K562 (cell line): ENCODE measurements around the gene CSNK1G2. TPM values are rescaled to one million over a fixed set of nuclear protein-coding genes. Genes with fewer than 3 reads are reported as not detected.

Source experiments
- ATAC-seq: fragments of 200-7000 bp; cut with Tn5 transposase; 3 replicates; pipeline ENCODE4 v1.9.1; 2020; ENCODE audit warnings: moderate library complexity
- BruUV-seq: library from RNA; stranded (reverse); fragments of 400-500 nt; replicated peaks from 2 replicates; lab custom pipeline; 2021; lab: Mats Ljungman, UMichigan
- CTCF ChIA-PET: fragments of 300-600 bp; formaldehyde crosslinking; extraction: SDS; loops from one replicate; lab custom pipeline; 2021; ENCODE audit warnings: low intra/inter-chr PET ratio; lab: Yijun Ruan, JAX
- POLR2A ChIA-PET: fragments of 300-600, 350-650 bp; sonication (Branson Sonifier 250); formaldehyde crosslinking; extraction: SDS; loops from one replicate; lab custom pipeline; 2021; ENCODE audit warnings: antibody characterized with exemption, inconsistent platforms; lab: Yijun Ruan, JAX
- DNase-seq, 4 experiments: peaks; one replicate each; pipeline versions ENCODE4 v3.0.0 to v3.0.0-alpha.2; 2011 to 2018; ENCODE audit warnings: low spot score in 3 of 4, mixed read lengths in 3 of 4; ENCODE audit errors: extremely low read depth in 1 of 4
- FAIRE-seq: peaks from 2 replicates; lab custom pipeline; 2011; peaks lifted over from hg19 to GRCh38; lab: Jason Lieb, UNC
- H2AFZ ChIP-seq: 2 replicates; pipeline ENCODE4 v1.6.0; 2011; ENCODE audit warnings: low read depth, low read length, control low read depth, inconsistent platforms
- H3K27ac ChIP-seq: fragments of 200-600 bp; 3 replicates; pipeline ENCODE4 v1.8.0; 2011; ENCODE audit warnings: low read depth, mild to moderate bottlenecking, control low read depth, inconsistent platforms, low read length, moderate library complexity, mixed read lengths; ENCODE audit errors: extremely low read depth
- H3K27me3 ChIP-seq, 2 experiments: fragments of 300-600 bp in 1 of 2; 2 replicates in 1 of 2; 3 replicates in 1 of 2; pipeline versions ENCODE4 v1.6.0 to v1.8.0; 2011; ENCODE audit warnings: inconsistent platforms in 2 of 2, low read length in 2 of 2, mild to moderate bottlenecking in 1 of 2, mixed read lengths in 1 of 2, moderate library complexity in 1 of 2; ENCODE audit not compliant: control insufficient read depth in 2 of 2, insufficient read depth in 2 of 2
- H3K36me3 ChIP-seq: fragments of 300-600 bp; 3 replicates; pipeline ENCODE4 v1.8.0; 2011; ENCODE audit warnings: mild to moderate bottlenecking, low read length, inconsistent platforms; ENCODE audit not compliant: control insufficient read depth, insufficient read depth
- H3K4me1 ChIP-seq, 2 experiments: fragments of 200-600 bp in 1 of 2; replicated peaks in 1 of 2; 2 replicates in 1 of 2; 3 replicates in 1 of 2; pipeline versions ENCODE4 v1.5.1 to v1.8.0; 2011; ENCODE audit warnings: inconsistent platforms in 2 of 2, low read length in 2 of 2, mild to moderate bottlenecking in 1 of 2, mixed read lengths in 1 of 2, moderate library complexity in 1 of 2; ENCODE audit not compliant: control insufficient read depth in 2 of 2, insufficient read depth in 2 of 2
- H3K4me2 ChIP-seq: 2 replicates; pipeline ENCODE4 v1.6.1; 2011; ENCODE audit warnings: low read length, control low read depth, inconsistent platforms, mixed read lengths; ENCODE audit not compliant: insufficient read depth
- H3K4me3 ChIP-seq: fragments of 200-600 bp; sonication (generic), shearing (Covaris generic); 2 replicates; pipeline ENCODE4 v1.5.1; 2016; ENCODE audit warnings: control low read depth, inconsistent platforms
- H3K79me2 ChIP-seq: fragments of 200-600 bp; 3 replicates; pipeline ENCODE4 v1.8.0; 2011; ENCODE audit warnings: low read length, inconsistent platforms; ENCODE audit not compliant: control insufficient read depth, insufficient read depth
- H3K9ac ChIP-seq, 2 experiments: 2 replicates each; pipeline versions ENCODE4 v1.6.0 to v1.6.1; 2011; ENCODE audit warnings: low read depth in 2 of 2, low read length in 2 of 2, control low read depth in 1 of 2, inconsistent platforms in 1 of 2, mild to moderate bottlenecking in 1 of 2, mixed read lengths in 1 of 2; ENCODE audit not compliant: insufficient read depth in 1 of 2
- H3K9me1 ChIP-seq: one replicate; pipeline ENCODE4 v1.6.0; 2011; ENCODE audit warnings: inconsistent platforms, mild to moderate bottlenecking, low read length, moderate library complexity; ENCODE audit not compliant: control insufficient read depth, insufficient read depth
- H3K9me3 ChIP-seq: replicated peaks from 2 replicates; pipeline ENCODE4 v1.5.1; 2011; ENCODE audit warnings: low read depth, low read length, inconsistent platforms; ENCODE audit not compliant: control insufficient read depth, insufficient read depth
- H4K20me1 ChIP-seq: replicated peaks from 2 replicates; pipeline ENCODE4 v1.6.1; 2011; ENCODE audit warnings: low read length, inconsistent platforms, mixed read lengths; ENCODE audit not compliant: control insufficient read depth, insufficient read depth
- ARNT ChIP-seq, 2 experiments: fragments of 450-650 bp; IDR thresholded peaks; 2 replicates each; pipeline ENCODE4 v1.6.1; 2016; ENCODE audit warnings: mild to moderate bottlenecking in 1 of 2
- CBFA2T2 ChIP-seq: fragments of 450-650 bp; conservative IDR thresholded peaks from 2 replicates; pipeline ENCODE4 v1.6.1; 2017; ENCODE audit warnings: mild to moderate bottlenecking
- CBX1 ChIP-seq: sonication (generic); IDR thresholded peaks from 2 replicates; pipeline ENCODE4 v1.6.1; 2016; ENCODE audit warnings: antibody characterized with exemption, low read depth, mild to moderate bottlenecking
- CBX3 ChIP-seq, 2 experiments: IDR thresholded peaks; 1 replicate in 1 of 2; 2 replicates in 1 of 2; pipeline ENCODE4 v1.6.1; 2012; ENCODE audit warnings: inconsistent platforms in 2 of 2, low read length in 2 of 2, borderline replicate concordance in 1 of 2, control low read depth in 1 of 2
- CREM ChIP-seq: IDR thresholded peaks from 2 replicates; pipeline ENCODE4 v1.6.1; 2014; ENCODE audit warnings: antibody characterized with exemption, low read depth
- DPF2 ChIP-seq: fragments of 450-650 bp; IDR thresholded peaks from 2 replicates; pipeline ENCODE4 v1.6.1; 2016
- ESRRA ChIP-seq: fragments of 450-650 bp; IDR thresholded peaks from 2 replicates; pipeline ENCODE4 v1.6.1; 2014; ENCODE audit warnings: low read depth, mild to moderate bottlenecking, moderate library complexity, borderline replicate concordance
- ETV1 ChIP-seq: fragments of 450-650 bp; conservative IDR thresholded peaks from 2 replicates; pipeline ENCODE4 v1.6.1; 2016; ENCODE audit warnings: missing genetic modification characterization, control low read depth, low read depth, missing compliant biosample characterization
- JUND ChIP-seq, 2 experiments: IDR thresholded peaks; 2 replicates in 1 of 2; 3 replicates in 1 of 2; pipeline ENCODE4 v1.6.1; 2011; ENCODE audit warnings: borderline replicate concordance in 2 of 2, low read depth in 2 of 2, low read length in 2 of 2, improper control_type of control experiment in 1 of 2, missing biosample characterization in 1 of 2, missing genetic modification characterization in 1 of 2, missing genetic modification reagents in 1 of 2
- L3MBTL2 ChIP-seq: fragments of 450-650 bp; IDR thresholded peaks from 2 replicates; pipeline ENCODE4 v1.6.1; 2016; ENCODE audit warnings: mild to moderate bottlenecking, moderate library complexity
- MEIS2 ChIP-seq: fragments of 450-650 bp; IDR thresholded peaks from 2 replicates; pipeline ENCODE4 v1.6.1; 2014; ENCODE audit warnings: mild to moderate bottlenecking; ENCODE audit not compliant: partially characterized antibody
- MTA3 ChIP-seq: fragments of 450-650 bp; formaldehyde crosslinking; IDR thresholded peaks from 2 replicates; pipeline ENCODE4 v1.6.1; 2017; ENCODE audit warnings: mild to moderate bottlenecking, borderline replicate concordance
- PHB ChIP-seq: fragments of 250-450 bp; sonication (Bioruptor Pico); IDR thresholded peaks from 2 replicates; pipeline ENCODE4 v1.5.0; 2021
- ZBTB17 ChIP-seq: fragments of 450-650 bp; formaldehyde crosslinking; IDR thresholded peaks from 2 replicates; pipeline ENCODE4 v1.4.0; 2020; ENCODE audit warnings: mild to moderate bottlenecking
- ZC3H4 ChIP-seq: sonication (generic); formaldehyde crosslinking; IDR thresholded peaks from 2 replicates; pipeline ENCODE4 v1.9.0; 2021; ENCODE audit warnings: missing genetic modification reagents, borderline replicate concordance
- ZFP1 ChIP-seq: fragments of 450-650 bp; formaldehyde crosslinking; IDR thresholded peaks from 2 replicates; pipeline ENCODE4 v1.4.0; 2020; ENCODE audit warnings: mild to moderate bottlenecking, mixed read lengths
- ZKSCAN3 ChIP-seq: fragments of 250-450 bp; sonication (Bioruptor Pico); IDR thresholded peaks from 2 replicates; pipeline ENCODE4 v1.4.0; 2020
- ZNF23 ChIP-seq: fragments of 250-450 bp; sonication (Bioruptor Pico); IDR thresholded peaks from 2 replicates; pipeline ENCODE4 v1.4.0; 2020; ENCODE audit warnings: mild to moderate bottlenecking
- WGBS: fragments of 100-300 bp; shearing (Covaris generic); methylation state at CpG from one replicate; pipeline ENCODE4 v1.1.6; 2016; ENCODE audit warnings: low coverage, mixed read lengths; ENCODE audit not compliant: insufficient coverage; ENCODE audit errors: missing lambda C conversion rate; 5-methylcytosine and 5-hydroxymethylcytosine counted together
- in situ Hi-C: fragments of 300-500 bp; cut with MboI; formaldehyde crosslinking; loops from 4 replicates; pipeline ENCODE4 v1.15.0; 2018; ENCODE audit warnings: inconsistent platforms, mixed read lengths
- intact Hi-C: fragments of 100-400 bp; cut with micrococcal nuclease; formaldehyde crosslinking; loops from 2 replicates; pipeline ENCODE4 v1.14.2; 2022
- polyA plus RNA-seq, 8 experiments: library from polyadenylated mRNA; depleted of rRNA in 4 of 8; stranded (reverse) in 5 of 8; unstranded in 3 of 8; fragments of >200 nt; fragmentation: Nextera tagmentation in 2 of 8; fragmentation: Illumina TruSeq in 1 of 8; extraction: Ambion mirVana in 2 of 8; extraction: Trizol in 1 of 8; gene quantifications; 2 replicates each; pipeline versions ENCODE4 v1.2.1 to v1.2.3, GENCODE V29; 2011 to 2014; ENCODE audit warnings: inconsistent platforms in 1 of 8, missing spikeins in 1 of 8
- total RNA-seq, 7 experiments: library from RNA; depleted of rRNA in 6 of 7; stranded (reverse); fragments of >200 nt in 6 of 7; fragmentation: Illumina TruSeq in 2 of 7; extraction: Trizol in 2 of 7; gene quantifications; 2 replicates each; pipeline versions ENCODE4 v1.2.1 to v1.2.3, GENCODE V29; 2011 to 2021; ENCODE audit warnings: low replicate concordance in 1 of 7
- TF ChIP-seq, protein P1 (sequence below), 2 experiments: fragments of 150-350 bp in 1 of 2; IDR thresholded peaks; 2 replicates each; pipeline ENCODE4 v1.6.1; 2012 to 2016; ENCODE audit warnings: low read depth in 2 of 2, low read length in 2 of 2, mild to moderate bottlenecking in 1 of 2, moderate library complexity in 1 of 2
- TF ChIP-seq, protein P2 (sequence below): sonication (generic); formaldehyde crosslinking; IDR thresholded peaks from 2 replicates; pipeline ENCODE4 v1.9.0; 2022; ENCODE audit warnings: mild to moderate bottlenecking, missing genetic modification reagents

The CSNK1G2 gene
- total and polyA plus RNA-seq, 9 of the 15 experiments (the other 6 are each of a cell fraction or from before 2014, with no cell fraction given) = 0.48 to 119 (median 49.5) TPM

DNA sequence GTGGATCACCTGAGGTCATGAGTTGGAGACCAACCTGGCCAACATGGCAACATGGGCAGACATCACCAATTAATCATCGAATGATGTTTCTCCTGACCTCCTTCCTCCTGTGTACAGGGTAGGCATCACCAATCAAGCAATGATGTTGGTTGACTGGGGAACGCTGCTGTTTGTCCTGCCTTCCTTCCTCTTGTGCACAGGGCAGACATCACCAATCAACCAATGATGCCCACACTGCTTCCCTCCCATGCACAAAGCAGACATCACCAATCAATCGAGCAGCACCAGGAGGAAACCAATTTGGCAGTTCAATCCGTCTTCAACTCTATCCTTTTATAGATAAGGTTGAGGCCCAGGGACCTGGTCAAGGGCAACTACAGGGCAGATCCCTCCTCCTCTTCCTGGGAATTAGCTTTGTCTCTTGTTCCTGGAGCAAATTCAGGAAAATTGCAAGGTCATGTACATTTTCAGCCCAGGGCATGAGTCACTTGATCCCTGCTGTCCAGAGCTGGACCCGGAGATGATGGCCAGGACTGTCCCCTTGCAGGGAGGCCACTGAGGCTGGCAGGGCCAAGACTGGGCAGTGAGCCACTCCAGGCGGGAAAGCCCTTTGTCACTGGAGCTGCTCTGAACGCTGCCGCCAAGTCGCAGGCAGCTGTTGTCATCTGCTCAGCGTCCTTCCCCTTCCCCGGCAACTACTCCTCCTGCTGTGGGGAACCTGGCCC lies 5.3 kb upstream of the CSNK1G2 start:
- Histone ChIP-seq H3K9ac (no peak overlapping the region), H3K9me1 (no peaks in the 10 kb centered on the region), H3K27me3 (no peaks in the 10 kb centered on the region), H3K4me3 (no peak overlapping the region), H4K20me1 (no peaks in the 10 kb centered on the region), H3K4me1 (peaks cover 19 to 49% of the 10 kb centered on the region in 2 experiments), H3K4me2 (no peak overlapping the region), H3K27ac (peak overlapping the region; percentile 39; the same call in 1 of the 3 replicates), H3K79me2 (peaks cover 10% of the 10 kb centered on the region), H2AFZ (no peak overlapping the region), H3K36me3 (no peaks in the 10 kb centered on the region), H3K9me3 (peaks cover 2% of the 10 kb centered on the region; the same call in 1 of the 2 replicates)
- CTCF ChIA-PET = no interaction called here
- in situ Hi-C loops = no loop called here
- POLR2A ChIA-PET = interaction anchor here (0.7 to 0.9 kb wide), 2 partner anchors 8 to 42 kb away, joined by 3 to 4 read pairs; no protein-coding TSS in a partner anchor
- FAIRE-seq (peak; percentile 87), ATAC-seq (peak; percentile 53), DNase-seq (peak in 3 of 4 experiments; percentile 45 to 66 (median 58))
- WGBS = 58% methylated on average over 11 of the region's 11 CpGs
- intact Hi-C loops = no loop called here
- no TSS peak for BruUV-seq
- TF ChIP-seq CBX1 (peak; percentile 47; the same call in 1 of the 2 replicates), CBFA2T2 (no peak), PHB (CRISPR knock-in tag) (no peak), DPF2 (peak; percentile 60), ZKSCAN3 (CRISPR knock-in tag) (no peak), CBX3 (IDR thresholded peaks at IDR 0.05; ENCODE audit: borderline replicate concordance in 1 of 2, low read length in 2 of 2) (peak in 1 of 2 experiments; percentile 99; a peak in 2 of 3 replicates), ZC3H4 (no peak), ETV1 (tag) (peak; percentile 20; the same call in 1 of the 2 replicates), ZNF23 (CRISPR knock-in tag) (peak; percentile 100), ARNT (IDR thresholded peaks at IDR 0.05) (peak; percentile 53 to 67; a peak in 1 of 4 replicates), MEIS2 (no peak), CREM (peak; percentile 55), ZBTB17 (CRISPR knock-in tag) (peak; percentile 99), MTA3 (0 out of 2 replicates have a peak, but pooled peaks have one; percentile 55), L3MBTL2 (peak; percentile 66), JUND (IDR thresholded peaks at IDR 0.05; ENCODE audit: borderline replicate concordance, low read depth, low read length) (peak; percentile 6; the same call in 1 of the 2 replicates), JUND (tag; IDR thresholded peaks at IDR 0.05; ENCODE audit: borderline replicate concordance, low read depth, low read length) (no peak), ZFP1 (CRISPR knock-in tag) (no peak), ESRRA (peak; percentile 38; the same call in 1 of the 2 replicates)
- TF ChIP-seq, protein P1, sequence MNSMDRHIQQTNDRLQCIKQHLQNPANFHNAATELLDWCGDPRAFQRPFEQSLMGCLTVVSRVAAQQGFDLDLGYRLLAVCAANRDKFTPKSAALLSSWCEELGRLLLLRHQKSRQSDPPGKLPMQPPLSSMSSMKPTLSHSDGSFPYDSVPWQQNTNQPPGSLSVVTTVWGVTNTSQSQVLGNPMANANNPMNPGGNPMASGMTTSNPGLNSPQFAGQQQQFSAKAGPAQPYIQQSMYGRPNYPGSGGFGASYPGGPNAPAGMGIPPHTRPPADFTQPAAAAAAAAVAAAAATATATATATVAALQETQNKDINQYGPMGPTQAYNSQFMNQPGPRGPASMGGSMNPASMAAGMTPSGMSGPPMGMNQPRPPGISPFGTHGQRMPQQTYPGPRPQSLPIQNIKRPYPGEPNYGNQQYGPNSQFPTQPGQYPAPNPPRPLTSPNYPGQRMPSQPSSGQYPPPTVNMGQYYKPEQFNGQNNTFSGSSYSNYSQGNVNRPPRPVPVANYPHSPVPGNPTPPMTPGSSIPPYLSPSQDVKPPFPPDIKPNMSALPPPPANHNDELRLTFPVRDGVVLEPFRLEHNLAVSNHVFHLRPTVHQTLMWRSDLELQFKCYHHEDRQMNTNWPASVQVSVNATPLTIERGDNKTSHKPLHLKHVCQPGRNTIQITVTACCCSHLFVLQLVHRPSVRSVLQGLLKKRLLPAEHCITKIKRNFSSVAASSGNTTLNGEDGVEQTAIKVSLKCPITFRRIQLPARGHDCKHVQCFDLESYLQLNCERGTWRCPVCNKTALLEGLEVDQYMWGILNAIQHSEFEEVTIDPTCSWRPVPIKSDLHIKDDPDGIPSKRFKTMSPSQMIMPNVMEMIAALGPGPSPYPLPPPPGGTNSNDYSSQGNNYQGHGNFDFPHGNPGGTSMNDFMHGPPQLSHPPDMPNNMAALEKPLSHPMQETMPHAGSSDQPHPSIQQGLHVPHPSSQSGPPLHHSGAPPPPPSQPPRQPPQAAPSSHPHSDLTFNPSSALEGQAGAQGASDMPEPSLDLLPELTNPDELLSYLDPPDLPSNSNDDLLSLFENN (IDR thresholded peaks at IDR 0.05; ENCODE audit: low read depth in 2 of 2, low read length in 2 of 2) = peak in 1 of 2 experiments; percentile 88; a peak in 2 of 4 replicates
- TF ChIP-seq, protein P2, sequence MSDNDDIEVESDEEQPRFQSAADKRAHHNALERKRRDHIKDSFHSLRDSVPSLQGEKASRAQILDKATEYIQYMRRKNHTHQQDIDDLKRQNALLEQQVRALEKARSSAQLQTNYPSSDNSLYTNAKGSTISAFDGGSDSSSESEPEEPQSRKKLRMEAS (CRISPR knock-in tag) = 0 out of 2 replicates have a peak, but pooled peaks have one; percentile 9
